LNCAP (cell line): ENCODE measurements around the gene PSTPIP1.

Source experiments
- TF ChIP-seq, protein P1 (sequence below): fragments of 450-650 bp; IDR thresholded peaks from 2 replicates; pipeline ENCODE4 v1.5.1; 2017; ENCODE audit warnings: mild to moderate bottlenecking

Gene PSTPIP1

DNA sequence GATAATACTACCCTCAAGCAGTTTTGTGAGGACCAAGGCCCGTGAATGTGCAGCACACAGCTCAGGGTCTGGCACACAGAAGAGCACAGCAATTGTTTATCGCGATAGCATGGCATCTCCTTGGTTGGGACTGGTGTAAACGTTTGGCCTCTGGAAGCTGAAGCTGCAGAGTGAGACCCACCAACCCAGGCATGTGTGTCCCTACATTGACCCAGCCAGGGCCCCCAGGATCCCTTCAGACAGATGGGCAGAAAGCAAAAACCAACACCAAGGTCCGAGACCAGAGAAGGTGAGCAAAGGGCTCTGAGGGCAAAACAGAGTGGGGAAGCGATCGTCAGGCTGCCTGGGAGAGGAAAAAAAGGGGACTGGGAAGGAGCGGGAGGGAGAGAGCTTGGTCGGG lies 12.6 kb upstream of the PSTPIP1 start:
- TF ChIP-seq, protein P1, sequence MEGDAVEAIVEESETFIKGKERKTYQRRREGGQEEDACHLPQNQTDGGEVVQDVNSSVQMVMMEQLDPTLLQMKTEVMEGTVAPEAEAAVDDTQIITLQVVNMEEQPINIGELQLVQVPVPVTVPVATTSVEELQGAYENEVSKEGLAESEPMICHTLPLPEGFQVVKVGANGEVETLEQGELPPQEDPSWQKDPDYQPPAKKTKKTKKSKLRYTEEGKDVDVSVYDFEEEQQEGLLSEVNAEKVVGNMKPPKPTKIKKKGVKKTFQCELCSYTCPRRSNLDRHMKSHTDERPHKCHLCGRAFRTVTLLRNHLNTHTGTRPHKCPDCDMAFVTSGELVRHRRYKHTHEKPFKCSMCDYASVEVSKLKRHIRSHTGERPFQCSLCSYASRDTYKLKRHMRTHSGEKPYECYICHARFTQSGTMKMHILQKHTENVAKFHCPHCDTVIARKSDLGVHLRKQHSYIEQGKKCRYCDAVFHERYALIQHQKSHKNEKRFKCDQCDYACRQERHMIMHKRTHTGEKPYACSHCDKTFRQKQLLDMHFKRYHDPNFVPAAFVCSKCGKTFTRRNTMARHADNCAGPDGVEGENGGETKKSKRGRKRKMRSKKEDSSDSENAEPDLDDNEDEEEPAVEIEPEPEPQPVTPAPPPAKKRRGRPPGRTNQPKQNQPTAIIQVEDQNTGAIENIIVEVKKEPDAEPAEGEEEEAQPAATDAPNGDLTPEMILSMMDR = no peak

DNA sequence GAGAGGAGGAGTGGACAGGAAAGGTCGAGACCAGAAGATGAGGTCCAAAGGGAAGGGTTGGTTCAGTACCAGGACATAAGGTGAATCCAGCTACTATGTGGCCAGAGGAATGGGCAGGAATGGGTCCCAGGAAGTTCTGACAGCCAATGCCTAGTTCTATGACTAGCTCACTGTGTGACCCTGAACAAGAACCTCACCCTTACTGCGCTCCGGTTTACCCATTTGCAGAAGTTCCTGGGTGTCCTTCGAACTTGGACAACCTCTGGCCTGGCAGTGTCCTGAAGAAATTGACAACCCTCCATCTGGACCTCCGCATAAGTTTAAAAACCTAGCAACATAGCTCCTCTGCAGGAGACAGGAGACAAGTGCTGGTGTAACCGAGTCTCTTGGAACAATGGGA lies 12.2 kb upstream of the PSTPIP1 start:
- TF ChIP-seq, protein P1 = no peak

DNA sequence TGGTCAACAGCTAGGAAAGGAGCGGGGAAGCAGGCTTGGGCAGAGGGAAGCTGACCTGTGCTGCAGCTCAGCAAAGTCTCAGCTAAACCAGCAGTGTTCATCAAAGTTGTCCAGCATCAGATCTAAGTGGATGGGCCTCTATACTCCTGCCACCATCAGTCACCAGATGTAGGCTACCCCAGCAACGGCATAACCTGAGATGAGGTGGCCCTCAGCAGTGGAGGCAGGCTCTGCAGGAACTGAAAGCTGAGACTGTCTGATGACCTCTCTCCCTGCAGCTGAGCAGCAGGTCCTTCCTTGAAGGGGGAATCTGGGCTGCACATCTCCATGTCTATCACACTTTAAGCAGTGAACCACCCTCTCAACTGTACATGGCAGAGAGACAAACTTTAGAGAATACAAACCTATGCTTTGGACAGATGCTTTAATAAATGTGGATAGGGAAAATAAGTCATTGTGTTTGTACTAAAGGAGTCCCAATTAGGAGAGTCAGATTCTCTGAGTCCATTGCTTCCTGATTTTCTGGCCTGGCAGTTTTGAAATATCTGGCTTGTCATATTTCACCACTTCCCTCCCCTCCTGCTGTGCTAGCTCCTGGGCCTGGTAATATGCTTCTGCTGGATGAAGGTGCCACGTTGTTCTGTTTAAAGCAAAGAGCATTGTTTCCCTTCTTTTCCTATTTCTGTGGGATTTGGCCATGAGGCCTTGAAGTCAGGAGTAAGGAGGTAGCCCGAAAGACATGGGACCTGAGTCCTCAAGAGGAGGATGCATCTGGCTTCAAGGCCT lies 11.1 kb upstream of the PSTPIP1 start:
- TF ChIP-seq, protein P1 = no peak

DNA sequence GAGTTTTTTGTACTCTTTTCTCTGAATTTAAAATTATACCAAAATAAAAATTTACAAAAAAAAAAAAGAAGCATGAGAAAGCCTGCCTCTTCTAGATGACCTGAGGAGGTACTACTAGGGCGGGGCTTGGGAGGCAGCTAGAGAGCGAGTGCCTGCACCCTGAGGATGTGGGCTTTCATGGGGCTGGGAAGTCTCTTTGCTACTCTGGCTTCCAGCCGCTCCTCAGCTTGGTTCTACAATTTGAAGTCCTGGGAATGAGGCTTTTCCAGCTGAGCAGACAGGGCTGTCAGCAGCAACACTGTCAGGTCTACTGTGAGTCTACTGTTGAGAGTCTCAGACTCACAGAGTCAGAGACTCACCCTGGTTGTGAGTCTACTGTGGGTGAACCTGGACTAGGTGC lies 8.2 kb upstream of the PSTPIP1 start:
- TF ChIP-seq, protein P1 = no peak

DNA sequence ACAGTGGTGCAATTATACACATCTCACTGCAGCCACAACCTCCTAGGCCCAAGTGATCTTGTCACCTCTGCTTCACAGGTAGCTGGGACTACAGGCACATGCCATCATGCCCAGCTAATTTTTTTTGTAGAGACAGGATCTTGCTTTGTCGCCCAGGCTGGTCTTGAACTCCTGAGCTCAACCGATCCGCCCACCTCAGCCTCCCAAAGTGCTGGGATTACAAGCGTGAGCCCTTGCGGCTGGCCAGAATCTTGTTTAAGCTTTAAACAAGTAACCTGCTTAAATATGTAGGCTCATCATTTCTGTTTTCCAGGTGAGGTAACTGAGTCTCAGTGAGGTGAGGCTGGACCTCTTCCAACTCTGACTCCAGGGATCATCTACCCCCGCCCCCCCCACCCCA lies 7.7 kb upstream of the PSTPIP1 start:
- TF ChIP-seq, protein P1 = no peak

DNA sequence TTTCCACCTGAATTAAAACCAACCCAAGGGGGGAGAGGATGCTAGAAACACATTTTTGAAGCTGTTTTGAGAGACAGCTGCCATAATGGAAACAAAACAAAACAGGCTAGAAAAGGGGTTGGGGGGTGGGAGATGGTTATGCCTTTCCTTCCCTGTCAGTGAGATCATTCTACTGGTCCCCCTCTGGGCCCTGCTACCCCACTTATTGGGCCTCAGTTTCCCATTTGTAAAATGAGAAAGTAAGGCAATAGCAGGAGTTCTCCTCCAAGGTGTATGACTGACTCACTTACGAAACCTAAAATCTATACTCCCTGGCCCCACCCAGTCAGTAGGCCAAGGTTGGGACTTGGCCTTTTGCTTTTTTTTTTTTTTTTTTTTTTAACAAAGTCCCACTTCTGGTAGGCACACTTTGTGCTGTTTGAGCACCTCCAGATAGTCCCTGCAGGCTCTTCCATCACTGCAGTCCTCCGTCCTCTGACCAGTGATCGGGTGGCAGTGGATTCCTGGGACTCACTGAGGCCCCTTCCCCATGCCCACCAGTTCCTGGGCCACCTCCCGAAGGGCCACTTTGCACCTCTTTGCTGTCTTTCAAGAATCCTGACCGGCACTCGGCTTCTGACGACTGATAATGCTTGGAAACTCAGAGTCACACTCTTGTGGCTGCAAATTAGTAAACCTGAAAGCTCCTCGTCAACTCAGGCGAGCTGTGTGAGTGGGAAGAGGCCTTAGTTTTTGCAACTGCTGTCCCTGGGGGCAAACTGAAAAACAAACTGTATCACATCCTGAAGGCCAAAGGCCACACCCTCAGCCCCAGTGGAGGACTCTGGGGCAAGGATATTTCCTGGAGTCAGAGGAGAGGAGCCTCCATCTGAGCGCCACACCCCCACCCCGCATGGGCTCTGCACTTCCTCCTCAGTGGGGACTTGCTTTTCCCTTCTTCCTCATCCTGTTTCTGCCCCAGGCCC lies 6.7 kb upstream of the PSTPIP1 start:
- TF ChIP-seq, protein P1 = no peak

DNA sequence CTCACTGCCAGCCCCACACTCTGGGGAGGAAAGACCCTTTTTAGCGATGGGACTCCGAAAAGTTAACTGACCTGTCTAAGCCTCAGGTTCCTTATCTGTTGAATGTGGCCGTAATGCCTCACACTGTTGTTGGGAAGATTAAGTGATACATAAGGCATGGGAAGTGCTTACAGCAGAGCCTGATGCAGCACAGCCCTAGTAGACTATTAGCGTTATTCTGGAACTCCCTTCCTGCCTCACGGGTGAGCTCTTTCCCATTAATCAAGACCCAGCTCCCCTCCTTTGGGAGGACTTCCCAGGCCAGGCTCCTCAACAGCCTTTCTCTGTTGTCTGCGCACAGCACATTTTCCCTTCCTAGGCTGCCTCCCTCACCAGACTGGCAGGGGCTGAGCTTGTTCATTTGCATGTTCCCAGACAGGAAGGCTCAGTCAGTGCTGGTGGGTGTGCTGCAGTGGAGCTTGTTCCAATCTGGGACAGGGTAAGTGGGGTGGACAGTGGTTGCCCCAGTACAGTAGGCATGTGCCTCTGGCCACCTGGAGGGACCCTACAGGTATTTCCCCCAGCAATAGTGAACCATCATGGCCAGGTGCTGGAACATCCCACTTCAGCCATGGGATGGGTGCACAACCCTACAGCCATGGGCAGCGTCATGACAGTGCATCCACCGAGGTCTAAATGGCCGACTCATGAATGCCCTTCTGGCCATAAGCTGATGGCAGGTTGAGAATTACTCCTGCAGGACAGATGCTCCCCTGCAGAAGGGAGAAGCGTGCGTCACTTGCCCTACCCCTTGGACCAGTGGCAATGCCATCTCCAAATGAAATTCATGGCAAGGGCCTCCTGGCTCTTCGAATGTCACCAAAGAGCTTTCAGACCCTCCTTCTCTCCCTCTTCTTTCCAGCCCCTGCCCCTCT lies 5.8 kb upstream of the PSTPIP1 start:
- TF ChIP-seq, protein P1 = no peak
